GM18511 (cell line): ENCODE measurements around the gene SUPT3H.
"Not testable (repeated sequence)": the region's sequence is repeated elsewhere in the genome, so short reads cannot be mapped to it uniquely, and the experiment has no call there.

Experiments used
- ATAC-seq: cut with Tn5 transposase; IDR thresholded peaks from one replicate; pipeline ENCODE4 v1.9.1; 2021; ENCODE audit warnings: mild to moderate bottlenecking, moderate library complexity; ENCODE audit not compliant: unreplicated experiment

Gene SUPT3H

GRCh38 chr6:45327956-45328522 lies 49.7 kb downstream of the SUPT3H start, which contains the start of gene RUNX2:
RUNX2 (plus strand) TSS chr6:45328330; CDS start chr6:45328727, 397 bp downstream.
- ATAC-seq, result no peak

- ATAC-seq, result no peak
Observed at GRCh38 chr6:45326698-45327417, 50.9 kb downstream of the SUPT3H start.

GRCh38 chr6:45323656-45324224 lies 54.0 kb downstream of the SUPT3H start:
- ATAC-seq, result no peak

DNA sequence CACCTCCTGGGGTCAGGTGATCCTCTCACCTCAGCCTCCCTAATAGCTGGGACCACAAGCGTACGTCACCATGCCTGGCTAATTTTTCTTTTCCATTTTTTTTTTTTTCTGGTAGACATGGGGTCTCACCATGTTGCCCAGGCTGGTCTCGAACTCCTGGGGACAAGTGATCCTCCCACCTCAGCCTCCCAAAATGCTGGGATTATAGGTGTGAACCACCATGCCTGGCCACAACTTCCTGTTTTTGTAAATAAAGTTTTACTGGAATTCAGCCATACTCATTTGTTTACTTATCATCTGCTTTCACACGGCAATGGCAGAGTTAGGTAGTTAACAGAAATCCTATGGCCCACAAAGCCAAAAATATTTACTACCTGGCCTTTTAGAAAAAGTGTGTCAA lies 57.4 kb downstream of the SUPT3H start:
- ATAC-seq, result no peak

DNA sequence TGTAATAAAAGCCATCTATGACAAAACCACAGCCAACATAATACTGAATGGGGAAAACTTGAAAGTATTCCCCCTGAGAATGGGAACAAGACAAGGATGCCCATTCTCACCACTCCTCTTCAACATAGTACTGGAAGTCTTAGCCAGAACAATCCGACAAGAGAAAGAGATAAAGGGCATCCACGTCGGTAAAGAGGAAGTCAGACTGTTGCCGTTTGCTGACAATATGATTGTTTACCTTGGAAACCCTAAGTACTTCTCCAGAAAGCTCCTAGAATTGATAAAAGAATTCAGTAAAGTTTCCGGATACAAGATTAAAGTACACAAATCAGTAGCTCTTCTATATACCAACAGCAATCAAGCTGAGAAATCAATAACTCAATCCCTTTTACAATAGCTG lies 63.6 kb downstream of the SUPT3H start:
- ATAC-seq, result no peak

DNA sequence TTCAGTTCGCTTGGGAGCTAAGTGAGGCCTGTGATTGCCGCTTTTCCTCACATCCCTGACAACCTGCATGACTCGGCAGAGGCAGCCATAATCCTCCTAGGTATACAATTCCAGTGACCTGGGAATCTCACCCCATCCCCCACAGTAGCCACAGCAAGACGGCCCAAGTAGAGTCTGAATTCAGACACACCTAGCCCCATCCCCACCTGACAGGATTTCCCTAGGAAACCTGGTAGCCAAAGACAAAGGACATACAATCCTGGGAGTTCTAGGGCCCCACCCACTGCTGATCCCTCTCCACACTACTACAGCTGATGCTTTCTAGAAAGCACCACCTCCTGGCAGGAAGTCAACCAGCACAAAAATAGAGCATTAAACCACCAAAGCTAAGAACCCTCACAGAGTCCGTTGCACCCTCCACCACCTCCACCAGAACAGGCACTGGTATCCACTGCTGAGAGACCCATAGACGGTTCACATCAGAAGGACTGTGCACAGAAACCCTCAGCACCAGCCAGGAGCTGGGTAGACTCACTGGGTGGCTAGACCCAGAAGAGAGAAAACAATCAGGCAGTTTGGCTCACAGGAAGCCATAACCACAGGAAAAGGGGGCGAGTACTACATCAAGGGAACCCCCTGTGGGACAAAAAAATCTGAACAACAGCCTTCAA lies 67.5 kb downstream of the SUPT3H start:
- no peak for ATAC-seq

- no peak for ATAC-seq
Observed at GRCh38 chr6:45305546-45305945, 72.2 kb downstream of the SUPT3H start.

DNA sequence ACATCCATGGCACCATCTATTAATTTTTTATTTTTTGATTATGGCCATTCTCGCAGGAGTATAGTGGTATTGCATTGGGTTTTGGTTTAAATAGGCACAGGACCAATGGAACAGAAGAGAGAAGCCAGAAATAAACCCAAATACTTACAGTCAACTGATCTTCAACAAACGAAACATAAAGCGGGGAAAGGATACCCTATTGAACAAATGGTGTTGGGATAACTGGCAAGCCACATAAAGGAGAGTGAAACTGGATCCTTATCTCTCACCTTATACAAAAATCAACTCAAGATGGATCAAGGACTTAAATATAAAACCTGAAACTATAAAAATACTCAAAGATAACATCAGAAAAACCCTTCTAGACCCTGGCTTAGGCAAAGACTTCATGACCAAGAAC lies 74.9 kb downstream of the SUPT3H start:
- ATAC-seq, result no peak

DNA sequence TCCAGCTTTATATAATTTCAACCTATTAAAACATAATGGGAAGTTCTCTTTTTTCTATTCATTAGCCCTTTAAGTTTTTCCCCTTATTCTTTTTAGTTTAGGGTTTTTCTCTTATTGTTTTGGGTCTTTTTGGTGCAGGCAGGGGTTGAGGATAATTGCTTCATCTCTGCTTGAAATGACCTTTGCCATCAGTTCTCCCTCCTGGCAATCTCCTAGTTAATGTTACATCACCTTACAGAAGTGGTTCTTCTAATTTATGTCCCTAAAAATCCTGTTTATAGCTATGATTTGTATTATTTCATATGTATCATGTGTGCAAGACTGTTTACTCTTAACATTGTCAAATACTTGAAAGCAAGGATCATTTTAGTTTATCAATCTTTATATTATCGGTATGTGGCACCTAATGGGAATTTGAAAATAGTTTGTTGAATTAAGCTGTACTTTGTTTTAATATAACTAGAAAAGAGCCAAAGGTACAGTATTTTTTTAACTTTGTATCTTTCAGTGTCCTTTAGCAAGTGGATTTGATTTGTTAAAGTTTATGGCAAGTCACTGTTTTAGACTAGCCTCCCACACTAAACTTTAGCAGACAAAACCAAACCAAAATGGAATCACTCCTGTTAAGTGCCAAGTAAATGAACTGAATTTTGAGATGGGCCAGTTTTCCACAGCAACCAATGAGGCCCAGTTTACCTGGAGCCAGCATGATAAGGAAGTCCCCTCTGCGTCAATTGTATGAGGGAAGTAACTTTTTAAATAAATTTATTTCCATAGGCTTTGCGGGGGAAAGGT lies 76.2 kb downstream of the SUPT3H start:
- ATAC-seq, result no peak

GRCh38 chr6:45300736-45301135 lies 77.0 kb downstream of the SUPT3H start:
- no peak for ATAC-seq

DNA sequence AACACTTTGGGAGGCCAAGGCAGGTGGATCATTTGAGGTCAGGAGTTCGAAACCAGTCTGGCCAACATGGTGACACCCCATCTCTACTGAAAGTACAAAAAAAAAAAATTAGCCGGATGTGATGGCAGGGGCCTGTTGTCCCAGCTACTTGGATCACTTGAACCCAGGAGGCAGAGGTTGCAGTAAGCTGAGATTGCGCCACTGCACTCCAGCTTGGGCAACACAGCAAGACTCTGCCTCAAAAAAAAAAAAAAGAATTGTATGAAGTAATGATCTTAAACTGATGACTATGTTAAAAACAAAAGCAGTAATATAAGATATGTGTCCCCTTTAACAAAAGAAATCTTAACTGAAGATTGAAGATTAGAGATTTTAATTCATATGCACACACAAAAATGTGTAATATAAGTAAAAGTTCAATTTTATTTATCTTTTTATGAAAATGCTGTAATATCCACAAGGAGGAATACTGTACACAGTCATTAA lies 78.6 kb downstream of the SUPT3H start:
- ATAC-seq, result no peak

DNA sequence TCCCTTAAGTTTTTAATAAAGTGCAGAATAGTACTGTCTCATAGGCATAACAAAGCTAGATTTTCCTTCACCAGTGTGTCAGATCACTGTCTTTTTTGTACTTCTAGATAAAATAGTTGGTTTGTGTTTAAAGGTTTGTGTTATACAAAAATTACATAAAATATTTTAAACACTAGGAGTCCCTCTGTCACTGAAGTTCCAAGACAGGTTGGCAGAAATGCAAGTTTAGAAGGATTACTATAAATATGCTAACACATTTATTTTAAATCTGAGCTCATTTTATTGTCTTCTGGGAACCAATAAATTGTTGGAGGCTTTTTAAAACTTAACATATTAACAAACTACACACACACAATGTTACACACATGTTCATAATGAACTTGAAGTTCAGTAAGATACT lies 80.4 kb downstream of the SUPT3H start:
- ATAC-seq, result no peak

- not testable (repeated sequence) for ATAC-seq
Observed at GRCh38 chr6:45294065-45294701, 83.6 kb downstream of the SUPT3H start.

GRCh38 chr6:45293306-45293705 lies 84.4 kb downstream of the SUPT3H start:
- no peak for ATAC-seq

DNA sequence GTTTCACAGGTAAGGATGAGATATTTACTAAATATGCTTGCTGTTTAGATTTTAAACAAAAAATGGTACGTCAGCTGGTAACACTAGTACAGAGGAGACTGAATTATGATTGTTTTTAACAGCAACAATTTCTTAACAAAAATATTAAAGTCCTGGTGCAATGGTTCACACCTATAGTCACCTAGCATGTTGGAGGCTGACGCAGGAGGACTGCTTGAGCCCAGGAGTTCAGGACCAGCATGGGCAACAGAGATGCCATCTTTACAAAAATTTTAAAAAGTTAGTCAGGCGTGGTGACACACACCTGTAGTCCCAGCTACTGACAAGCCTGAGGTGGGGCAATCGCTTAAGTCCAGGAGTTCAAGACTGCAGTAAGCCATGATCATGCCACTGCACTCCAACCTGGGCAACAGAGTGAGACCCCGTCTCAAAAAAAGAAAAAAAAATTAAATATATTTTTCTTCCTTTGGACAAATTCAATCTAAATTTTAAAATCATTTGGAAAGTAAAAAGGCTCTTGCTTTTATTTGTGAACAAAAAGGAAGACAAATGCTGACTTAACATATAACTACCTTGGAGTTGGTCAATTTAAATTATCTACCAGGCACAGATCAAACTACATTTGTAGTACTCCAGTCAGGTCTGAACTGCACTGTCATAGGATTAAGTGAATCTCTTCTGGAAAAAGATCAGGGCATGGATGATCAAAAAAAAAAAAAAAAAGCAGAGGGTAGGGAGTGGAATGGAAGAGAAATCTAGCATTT lies 87.8 kb downstream of the SUPT3H start:
- no peak for ATAC-seq

- not testable (repeated sequence) for ATAC-seq
Observed at GRCh38 chr6:45286707-45287106, 91.0 kb downstream of the SUPT3H start.

DNA sequence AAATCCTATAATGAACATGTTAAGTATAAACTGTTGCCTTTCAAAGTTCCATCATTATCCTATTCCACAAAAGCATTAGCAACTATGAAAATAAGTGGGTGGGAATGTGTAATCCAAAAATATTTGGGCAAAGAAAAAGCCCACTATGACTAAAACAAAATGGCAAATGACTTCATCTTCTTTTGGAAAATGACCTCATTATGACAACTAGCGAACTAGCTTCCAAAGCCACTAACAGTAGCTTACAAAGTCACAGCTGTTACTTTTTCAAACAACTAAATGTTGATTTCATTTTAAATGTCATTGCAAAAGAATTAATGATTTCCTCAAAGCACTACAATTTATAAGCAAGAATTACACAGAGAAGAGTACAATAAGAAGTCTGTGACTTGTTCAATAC lies 99.4 kb downstream of the SUPT3H start:
- ATAC-seq, result no peak

DNA sequence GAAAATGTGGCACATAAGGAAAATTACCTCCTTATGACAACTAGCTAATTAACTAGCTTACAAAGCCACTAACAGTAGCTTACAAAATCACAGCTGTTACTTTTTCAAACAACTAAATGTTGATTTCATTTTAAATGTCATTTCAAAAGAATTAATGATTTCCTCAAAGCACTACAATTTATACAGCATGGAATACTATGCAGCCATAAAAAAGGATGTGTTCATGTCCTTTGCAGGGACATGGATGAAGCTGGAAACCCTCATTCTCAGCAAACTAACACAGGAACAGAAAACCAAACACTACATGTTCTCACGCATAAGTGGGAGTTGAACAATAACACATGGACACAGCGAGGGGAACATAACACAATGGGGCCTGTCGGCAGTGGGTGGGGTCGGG lies 100.0 kb downstream of the SUPT3H start:
- ATAC-seq, result not testable (repeated sequence)

DNA sequence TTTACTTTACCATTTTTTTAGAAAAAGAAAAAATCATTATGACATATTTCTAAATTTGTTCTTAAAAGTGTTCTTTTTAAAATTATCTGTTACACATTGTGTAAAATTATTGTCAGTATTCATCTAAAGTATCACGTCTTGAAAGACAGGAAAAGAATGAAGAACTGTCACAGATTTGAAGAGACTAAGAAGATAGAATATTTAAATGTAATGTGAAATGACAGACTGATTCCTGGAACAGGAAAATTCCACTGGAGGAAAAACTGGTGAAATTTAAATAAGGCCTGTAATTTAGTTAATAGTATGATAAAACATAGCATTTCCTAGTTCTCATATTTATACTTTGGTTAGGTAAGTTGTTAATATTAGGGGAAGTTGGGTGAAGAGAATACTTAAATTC lies 102.4 kb downstream of the SUPT3H start:
- no peak for ATAC-seq

DNA sequence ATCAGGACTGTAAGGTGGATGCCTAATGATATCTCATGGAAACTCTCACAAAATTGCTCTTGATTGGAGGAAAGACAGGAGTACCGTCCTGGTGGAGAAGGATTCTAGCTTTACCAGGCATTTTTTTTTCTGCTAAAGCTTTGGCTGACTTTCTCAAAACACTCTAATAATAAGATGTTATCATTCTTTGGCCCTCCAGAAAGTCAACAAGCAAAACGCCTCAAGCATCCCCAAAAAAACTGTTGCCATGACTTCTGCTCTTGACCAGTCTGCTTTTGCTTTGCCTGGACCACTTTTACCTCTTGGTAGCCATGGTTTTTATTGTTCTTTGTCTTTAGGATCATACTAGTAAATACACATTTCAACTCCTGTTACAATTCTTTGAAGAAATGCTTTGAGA lies 105.1 kb downstream of the SUPT3H start:
- no peak for ATAC-seq
